Ascending aorta (tissue), 2 donors: ENCODE measurements around the gene GALNT9. TPM values are rescaled to one million over a fixed set of nuclear protein-coding genes. Genes with fewer than 3 reads are reported as not detected.

ENCODE experiments used
- DNase-seq, 2 donors: peaks; one replicate each; pipeline ENCODE4 v3.0.0-alpha.2; 2019; ENCODE audit warnings: low spot score in 2 of 2
- H3K27ac ChIP-seq, 2 donors: fragments of 200-600 bp; sonication (generic); one replicate each; pipeline ENCODE4 v1.5.1; 2016 to 2017; ENCODE audit warnings: mild to moderate bottlenecking in 1 of 2
- H3K27me3 ChIP-seq: fragments of 200-600 bp; sonication (generic); one replicate; pipeline ENCODE4 v1.5.1; 2017
- H3K36me3 ChIP-seq, 2 donors: fragments of 200-600 bp; sonication (generic); one replicate each; pipeline ENCODE4 v1.5.1; 2016
- H3K4me1 ChIP-seq, 2 donors: fragments of 200-600 bp; sonication (generic); one replicate each; pipeline ENCODE4 v1.5.1; 2016 to 2017; ENCODE audit warnings: mild to moderate bottlenecking in 1 of 2
- H3K4me3 ChIP-seq, 2 donors: fragments of 200-600 bp; sonication (generic); one replicate each; pipeline ENCODE4 v1.5.1; 2016 to 2017; ENCODE audit warnings: mild to moderate bottlenecking in 1 of 2
- H3K9me3 ChIP-seq, 2 donors: fragments of 200-600 bp; sonication (generic); one replicate each; pipeline ENCODE4 v1.5.1; 2016
- CTCF ChIP-seq, 3 experiments: fragments of 200-600 bp in 2 of 3; fragments of 450-650 bp in 1 of 3; sonication (generic) in 2 of 3; IDR thresholded peaks; one replicate each; pipeline ENCODE4 v1.5.1; 2016 to 2019; ENCODE audit warnings: antibody characterized with exemption in 3 of 3, mild to moderate bottlenecking in 1 of 3, moderate library complexity in 1 of 3
- intact Hi-C: fragments of 100-400 bp; cut with DNase I; formaldehyde crosslinking; loops from one replicate; pipeline ENCODE4 v1.15.1; 2023
- total RNA-seq: library from RNA; depleted of rRNA; stranded (reverse); fragments of >200 nt; gene quantifications from one replicate; pipeline ENCODE4 v1.1.0, GENCODE V29; 2016

The GALNT9 gene
- total RNA-seq, 1 donor from 2014 or later = not detected

GRCh38 chr12:132315951-132316350 is 13.4 kb downstream of the GALNT9 start:
- no peaks in the 10 kb centered on the region for H3K27me3 ChIP-seq
- no peak for TF ChIP-seq CTCF (IDR thresholded peaks at IDR 0.05)
- DNase-seq = no peak

GRCh38 chr12:132315507-132315906 is 13.9 kb downstream of the GALNT9 start:
- H3K27me3 ChIP-seq = no peaks in the 10 kb centered on the region
- no peaks in the 10 kb centered on the region for H3K36me3 ChIP-seq
- no peak overlapping the region for H3K27ac ChIP-seq
- H3K4me3 ChIP-seq = no peak overlapping the region
- TF ChIP-seq CTCF (IDR thresholded peaks at IDR 0.05) = no peak
- intact Hi-C loops = no loop called here
- no peak for DNase-seq
- H3K4me1 ChIP-seq = no peaks in the 10 kb centered on the region
- peaks cover 0 to 2% of the 10 kb centered on the region in 2 donors for H3K9me3 ChIP-seq

More at GRCh38 chr12:132315951-132316350, 13.4 kb downstream of the GALNT9 start:
- Histone ChIP-seq H3K4me3 (no peak overlapping the region), H3K9me3 (no peaks in the 10 kb centered on the region), H3K36me3 (no peaks in the 10 kb centered on the region), H3K27ac (no peak overlapping the region), H3K4me1 (no peaks in the 10 kb centered on the region)
- intact Hi-C loops = no loop called here

GRCh38 chr12:132314516-132315233 is 14.7 kb downstream of the GALNT9 start:
- no peak for DNase-seq
- intact Hi-C loops = no loop called here
- no peaks in the 10 kb centered on the region for H3K27me3 ChIP-seq
- no peak overlapping the region for H3K4me3 ChIP-seq
- H3K27ac ChIP-seq = no peak overlapping the region
- TF ChIP-seq CTCF (IDR thresholded peaks at IDR 0.05) = no peak
- H3K4me1 ChIP-seq = no peaks in the 10 kb centered on the region
- H3K9me3 ChIP-seq = peaks cover 0 to 6% of the 10 kb centered on the region in 2 donors
- H3K36me3 ChIP-seq = no peaks in the 10 kb centered on the region

GRCh38 chr12:132314035-132314434 is 15.4 kb downstream of the GALNT9 start:
- intact Hi-C loops = no loop called here
- no peaks in the 10 kb centered on the region for H3K27me3 ChIP-seq

GRCh38 chr12:132313182-132313581 is 16.2 kb downstream of the GALNT9 start:
- intact Hi-C loops = no loop called here
- Histone ChIP-seq H3K36me3 (no peaks in the 10 kb centered on the region), H3K4me1 (no peaks in the 10 kb centered on the region), H3K4me3 (no peak overlapping the region), H3K9me3 (peaks cover 0 to 6% of the 10 kb centered on the region in 2 donors), H3K27me3 (no peaks in the 10 kb centered on the region), H3K27ac (no peak overlapping the region)
- no peak for TF ChIP-seq CTCF (IDR thresholded peaks at IDR 0.05)
- DNase-seq = no peak

More at GRCh38 chr12:132314035-132314434, 15.4 kb downstream of the GALNT9 start:
- H3K4me3 ChIP-seq = no peak overlapping the region
- no peaks in the 10 kb centered on the region for H3K4me1 ChIP-seq
- TF ChIP-seq CTCF (IDR thresholded peaks at IDR 0.05) = no peak
- no peak overlapping the region for H3K27ac ChIP-seq
- H3K9me3 ChIP-seq = peaks cover 0 to 6% of the 10 kb centered on the region in 2 donors
- H3K36me3 ChIP-seq = no peaks in the 10 kb centered on the region
- DNase-seq = no peak
